Amniotic stem cell (primary cell): Measurements from ENCODE around the gene IL32.
"Not testable (repeated sequence)": the region's sequence is repeated elsewhere in the genome, so short reads cannot be mapped to it uniquely, and the experiment has no call there.

Experiments used
- DNase-seq: peaks from one replicate; lab custom pipeline; 2025; lab: John Stamatoyannopoulos, UW

IL32 gene

GRCh38 chr16:3070608-3071111, 5.2 kb downstream of the IL32 start:
- no peak for DNase-seq

GRCh38 chr16:3071655-3072054, 6.2 kb downstream of the IL32 start:
- no peak for DNase-seq

GRCh38 chr16:3072148-3072547, 6.7 kb downstream of the IL32 start:
- not testable (repeated sequence) for DNase-seq

GRCh38 chr16:3072576-3073263, 7.3 kb downstream of the IL32 start:
- DNase-seq, result not testable (repeated sequence)

- DNase-seq, result no peak
These were observed 8.0 kb downstream of the IL32 start for GRCh38 chr16:3073448-3073847.

- no peak for DNase-seq
These were observed 9.6 kb downstream of the IL32 start for GRCh38 chr16:3074860-3075522.

- no peak for DNase-seq
These were observed 10.1 kb downstream of the IL32 start for GRCh38 chr16:3075523-3075915.

GRCh38 chr16:3075946-3076345, 10.5 kb downstream of the IL32 start:
- not testable (repeated sequence) for DNase-seq

- DNase-seq, result no peak
These were observed 11.1 kb downstream of the IL32 start for GRCh38 chr16:3076577-3076976.

GRCh38 chr16:3080024-3080423, 14.6 kb downstream of the IL32 start:
- DNase-seq, result no peak

GRCh38 chr16:3081957-3082356, 16.5 kb downstream of the IL32 start:
- DNase-seq, result not testable (repeated sequence)

GRCh38 chr16:3083408-3083807, 18.0 kb downstream of the IL32 start:
- not testable (repeated sequence) for DNase-seq

GRCh38 chr16:3084491-3084890, 19.1 kb downstream of the IL32 start:
- DNase-seq, result no peak

GRCh38 chr16:3084969-3085670, 19.7 kb downstream of the IL32 start:
- DNase-seq, result no peak

GRCh38 chr16:3085868-3086595, 20.6 kb downstream of the IL32 start:
- DNase-seq, result no peak

- DNase-seq, result no peak
These were observed 21.3 kb downstream of the IL32 start for GRCh38 chr16:3086596-3087242.

- DNase-seq, result no peak
These were observed 22.1 kb downstream of the IL32 start for GRCh38 chr16:3087243-3088235.

- DNase-seq, result no peak
These were observed 23.0 kb downstream of the IL32 start for GRCh38 chr16:3088450-3088849.

- no peak for DNase-seq
These were observed 23.7 kb downstream of the IL32 start for GRCh38 chr16:3088925-3089716.
